GM12891 (cell line): Measurements from ENCODE around the gene RGS7.

Source experiments
- DNase-seq: peaks from one replicate; pipeline ENCODE4 v3.0.0; 2011; ENCODE audit warnings: low spot score; ENCODE audit not compliant: insufficient read length
- FAIRE-seq: peaks from 2 replicates; lab custom pipeline; 2011; peaks lifted over from hg19 to GRCh38; lab: Jason Lieb, UNC
- PAX5 ChIP-seq: IDR thresholded peaks from 2 replicates; pipeline ENCODE4 v1.6.1; 2011; ENCODE audit warnings: low read length, moderate library complexity, mild to moderate bottlenecking; ENCODE audit not compliant: insufficient read depth, severe bottlenecking
- POLR2A ChIP-seq: IDR thresholded peaks from 2 replicates; pipeline ENCODE4 v1.6.1; 2011; ENCODE audit warnings: low read depth, low read length, control low read depth
- POLR2AphosphoS5 ChIP-seq: IDR thresholded peaks from 2 replicates; pipeline ENCODE4 v1.6.1; 2011; ENCODE audit warnings: low read depth, low read length, control low read depth
- POU2F2 ChIP-seq: IDR thresholded peaks from 2 replicates; pipeline ENCODE4 v1.6.1; 2011; ENCODE audit warnings: low read depth, mild to moderate bottlenecking, control low read depth, low read length, moderate library complexity
- SPI1 ChIP-seq: IDR thresholded peaks from 2 replicates; pipeline ENCODE4 v1.6.1; 2011; ENCODE audit warnings: low read depth, low read length, control low read depth
- TAF1 ChIP-seq: IDR thresholded peaks from 2 replicates; pipeline ENCODE4 v1.6.1; 2011; ENCODE audit warnings: low read depth, low read length, control low read depth

The RGS7 gene

DNA sequence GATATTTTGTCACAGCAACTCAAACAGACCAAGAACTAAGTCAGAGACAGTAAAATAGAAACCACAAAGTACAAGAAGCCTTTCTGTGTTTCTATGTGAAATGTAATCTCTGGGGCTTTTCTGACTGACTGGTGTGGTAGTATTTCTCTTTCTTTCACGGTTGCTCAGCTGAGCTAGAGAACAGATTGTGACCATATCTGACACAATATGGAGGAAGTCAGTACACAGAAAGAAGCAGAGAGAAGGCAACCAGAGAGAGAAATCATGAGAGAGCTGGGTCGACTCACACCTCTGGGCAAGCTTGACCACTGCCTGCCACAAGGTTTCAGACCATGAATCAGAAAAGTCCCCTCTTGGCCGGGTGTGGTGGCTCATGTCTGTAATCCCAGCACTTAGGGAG, 536.2 kb downstream of the RGS7 start:
- DNase-seq: no peak
- no peak for FAIRE-seq
- TF ChIP-seq SPI1 (no peak), TAF1 (no peak), POU2F2 (no peak), POLR2A (no peak), POLR2AphosphoS5 (no peak), PAX5 (no peak)

GRCh38 chr1:240816472-240816871, 540.5 kb downstream of the RGS7 start:
- DNase-seq (no peak), FAIRE-seq (no peak)
- no peak for TF ChIP-seq POLR2A
- TF ChIP-seq TAF1: no peak
- no peak for TF ChIP-seq POU2F2
- no peak for TF ChIP-seq SPI1
- TF ChIP-seq PAX5: no peak

DNA sequence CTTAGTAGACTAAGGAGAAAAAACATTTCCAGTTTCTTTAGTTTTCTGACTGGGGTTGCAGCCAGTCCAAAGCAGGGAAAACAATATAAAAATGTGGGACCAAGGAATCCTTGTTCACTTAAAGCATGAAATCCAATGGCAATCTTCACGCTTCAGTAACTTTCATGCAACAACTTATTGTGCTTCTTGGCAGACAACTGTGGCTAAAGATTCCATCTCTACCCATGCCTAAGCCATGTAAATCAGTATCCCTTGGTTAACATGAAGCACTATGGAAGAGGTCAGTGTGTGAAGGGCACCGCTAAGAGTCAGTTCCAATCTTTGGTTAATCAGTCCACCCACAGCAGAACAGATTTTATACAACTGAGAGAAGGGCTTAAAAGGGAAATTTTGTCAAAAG, 543.3 kb downstream of the RGS7 start:
- no peak for TF ChIP-seq SPI1
- no peak for TF ChIP-seq PAX5
- no peak for TF ChIP-seq POLR2A
- DNase-seq: no peak
- no peak for FAIRE-seq

DNA sequence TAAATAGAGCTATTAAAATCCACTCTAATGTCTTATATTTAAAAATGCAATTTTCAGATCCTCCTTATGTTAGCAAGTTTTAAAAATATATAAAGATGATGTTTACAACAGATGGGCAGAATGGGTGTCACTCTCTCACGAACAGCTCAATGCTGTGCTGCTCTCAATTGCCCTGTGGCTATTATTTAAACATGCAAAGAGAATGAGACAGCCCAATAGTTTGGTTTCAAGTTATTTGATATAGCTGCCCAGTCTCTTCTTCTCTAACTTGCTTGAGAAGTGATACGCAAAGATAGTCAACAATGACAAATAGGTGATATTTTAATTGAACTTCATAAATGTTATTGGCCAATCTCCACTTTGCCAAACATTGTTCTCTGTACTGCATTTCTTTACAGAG, 545.7 kb downstream of the RGS7 start:
- DNase-seq: no peak
- TF ChIP-seq POLR2AphosphoS5: no peak
- TF ChIP-seq POU2F2: no peak
- no peak for TF ChIP-seq SPI1
- no peak for TF ChIP-seq POLR2A
- TF ChIP-seq TAF1: no peak
- TF ChIP-seq PAX5: no peak
- FAIRE-seq: no peak

- DNase-seq (no peak), FAIRE-seq (no peak)
- no peak for TF ChIP-seq SPI1
- no peak for TF ChIP-seq PAX5
- no peak for TF ChIP-seq POU2F2
- TF ChIP-seq POLR2A: no peak
- no peak for TF ChIP-seq POLR2AphosphoS5
- no peak for TF ChIP-seq TAF1
Observed at GRCh38 chr1:240808381-240808780, 548.6 kb downstream of the RGS7 start.

- TF ChIP-seq POLR2AphosphoS5 (no peak), PAX5 (no peak), SPI1 (no peak), TAF1 (no peak), POLR2A (no peak), POU2F2 (no peak)
- DNase-seq (no peak), FAIRE-seq (no peak)
Observed at GRCh38 chr1:240806200-240806745, 550.7 kb downstream of the RGS7 start.

GRCh38 chr1:240804475-240804874, 552.5 kb downstream of the RGS7 start:
- FAIRE-seq (no peak), DNase-seq (no peak)
- no peak for TF ChIP-seq TAF1
- no peak for TF ChIP-seq POLR2AphosphoS5
- TF ChIP-seq SPI1: no peak
- TF ChIP-seq POU2F2: no peak
- no peak for TF ChIP-seq PAX5
- no peak for TF ChIP-seq POLR2A

GRCh38 chr1:240803151-240803550, 553.9 kb downstream of the RGS7 start:
- no peak for TF ChIP-seq PAX5
- no peak for TF ChIP-seq POLR2A
- TF ChIP-seq POLR2AphosphoS5: no peak
- TF ChIP-seq TAF1: no peak
- TF ChIP-seq SPI1: no peak
- TF ChIP-seq POU2F2: no peak
- FAIRE-seq: no peak
- no peak for DNase-seq

DNA sequence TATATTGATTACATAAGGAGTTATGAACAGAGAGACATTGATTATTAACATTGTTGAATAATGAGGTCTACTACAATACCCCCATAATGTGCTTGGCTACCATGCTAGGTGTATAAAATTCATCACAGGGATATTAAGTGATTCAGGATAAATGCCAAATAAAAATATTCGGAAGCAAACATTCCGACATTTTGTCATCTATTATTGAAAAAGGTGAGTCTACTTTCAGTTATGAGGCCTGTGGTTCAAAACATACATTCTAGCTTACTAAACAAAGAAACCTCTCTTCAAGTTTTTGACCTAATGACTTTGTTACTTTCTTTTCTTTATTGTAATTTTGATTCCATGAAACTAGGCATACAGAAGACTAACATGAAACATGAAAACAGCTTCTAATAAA, 554.7 kb downstream of the RGS7 start:
- DNase-seq: no peak
- TF ChIP-seq POLR2AphosphoS5 (no peak), TAF1 (no peak), SPI1 (no peak), POU2F2 (no peak), PAX5 (no peak), POLR2A (no peak)
- no peak for FAIRE-seq

- no peak for TF ChIP-seq POU2F2
- no peak for TF ChIP-seq TAF1
- TF ChIP-seq POLR2AphosphoS5: no peak
- no peak for TF ChIP-seq POLR2A
- no peak for TF ChIP-seq PAX5
- TF ChIP-seq SPI1: no peak
- no peak for DNase-seq
- no peak for FAIRE-seq
Observed at GRCh38 chr1:240801442-240801841, 555.6 kb downstream of the RGS7 start.
